Effector CD4-positive, alpha-beta T cell (primary cell): ENCODE measurements around the gene PRKCA.

Source experiments
- DNase-seq: peaks from one replicate; pipeline ENCODE4 v3.0.0-alpha.2; 2020

PRKCA gene

DNA sequence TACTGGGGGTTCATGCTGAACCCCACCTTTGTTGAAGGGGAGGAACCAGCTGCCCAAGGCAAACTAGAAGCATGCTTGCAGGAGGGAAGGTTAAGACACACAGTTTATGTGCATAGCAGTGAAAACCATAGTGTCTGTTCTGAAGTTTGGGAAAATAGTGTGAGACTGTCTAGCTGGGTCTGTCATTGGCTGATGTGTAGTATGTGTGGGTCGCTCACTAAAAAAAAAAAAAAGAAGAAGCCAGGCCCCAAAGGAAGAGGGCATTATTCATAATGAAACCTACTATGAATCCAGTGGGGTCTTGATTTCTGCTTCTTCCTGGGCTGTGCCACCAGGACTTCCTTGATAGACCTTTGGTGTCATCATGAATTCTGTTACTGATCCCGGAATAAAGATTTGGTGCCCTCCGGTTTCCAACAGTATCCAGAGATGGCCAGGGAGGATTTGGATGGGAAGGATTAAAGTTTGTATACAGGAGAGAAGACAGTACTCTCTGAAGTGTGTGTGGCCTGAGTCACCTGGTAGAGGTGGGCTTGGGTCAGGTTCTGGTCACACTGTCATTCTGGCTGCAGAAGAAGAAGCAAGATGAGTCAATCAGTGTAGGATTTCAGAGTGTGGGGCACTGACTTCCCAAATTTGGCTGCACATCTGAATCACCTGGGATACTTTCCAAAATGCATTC lies 220.3 kb downstream of the PRKCA start:
- DNase-seq, result no peak

DNA sequence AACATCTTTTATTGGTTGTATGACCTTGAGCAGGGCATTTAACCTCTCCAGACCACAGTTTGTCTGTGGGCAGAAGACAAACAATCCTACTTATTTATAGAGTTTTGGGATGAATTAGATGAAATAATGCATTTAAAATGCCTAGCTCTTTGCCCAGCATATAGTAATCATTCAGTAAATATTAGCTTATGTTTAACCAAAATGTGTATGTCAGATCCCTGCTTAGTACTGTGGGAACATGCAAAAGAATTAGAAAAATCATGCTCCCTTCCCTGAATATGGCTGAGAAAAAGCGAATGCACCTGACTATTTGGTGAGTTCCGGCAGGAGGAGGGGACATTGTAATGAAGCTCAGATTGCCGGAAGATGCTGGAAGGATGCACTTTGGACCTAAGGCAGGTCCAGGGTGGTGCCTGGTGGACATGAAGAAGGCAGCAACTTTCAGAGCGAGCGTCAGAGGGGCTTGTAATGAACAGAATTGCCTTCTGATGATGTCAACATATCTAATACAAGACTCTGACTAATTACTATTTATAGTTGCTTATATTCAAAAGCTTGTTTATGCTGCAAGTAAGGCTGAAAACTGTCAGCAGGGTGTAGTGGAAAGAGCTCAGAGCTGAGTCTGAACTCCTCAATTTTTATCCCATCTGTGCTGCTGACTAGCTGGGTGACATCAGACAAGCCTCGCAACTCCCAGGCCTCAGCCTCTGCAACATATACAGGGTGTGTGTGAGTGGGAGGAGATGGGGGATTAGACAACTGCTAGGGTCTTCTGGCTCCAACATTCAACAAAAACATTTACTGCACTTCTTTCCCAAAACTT lies 221.2 kb downstream of the PRKCA start:
- no peak for DNase-seq

DNA sequence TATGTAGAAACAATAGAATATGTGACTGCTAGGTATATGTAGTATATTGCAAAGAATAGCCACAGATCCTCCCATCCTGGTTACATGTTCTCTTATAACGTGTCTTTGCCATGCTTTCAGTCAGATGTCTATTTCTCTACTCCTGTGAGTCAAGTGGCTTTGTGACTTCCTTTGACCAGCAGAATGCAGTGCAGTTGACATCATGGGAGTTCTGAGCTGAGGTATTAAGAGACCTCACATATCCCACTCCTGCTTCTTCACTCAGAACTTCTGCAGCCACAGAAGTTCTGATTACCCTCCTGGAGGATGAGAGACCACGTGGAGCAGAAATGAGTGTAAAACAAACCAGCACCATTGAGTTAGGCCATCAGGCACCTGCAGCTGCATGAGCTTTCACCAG lies 222.5 kb downstream of the PRKCA start:
- DNase-seq, result no peak

DNA sequence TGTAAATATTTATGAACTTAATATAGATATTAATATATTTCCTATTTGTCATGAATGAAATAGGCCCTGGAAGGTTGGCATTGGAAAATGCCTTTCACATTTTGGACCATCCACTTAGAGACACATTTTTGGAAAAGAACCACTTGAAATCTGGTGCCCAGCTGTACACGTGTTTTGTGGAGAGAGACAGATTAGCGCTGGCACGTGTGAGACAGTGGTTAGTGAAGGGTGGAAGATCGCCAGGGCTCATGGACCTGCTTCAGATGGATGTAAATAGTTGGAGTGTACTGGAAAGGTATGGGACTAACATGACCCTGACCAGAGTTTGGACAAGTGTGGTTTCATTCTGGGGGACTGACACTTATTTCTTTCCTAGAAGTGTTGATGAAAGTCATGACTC lies 222.9 kb downstream of the PRKCA start:
- DNase-seq, result no peak

DNA sequence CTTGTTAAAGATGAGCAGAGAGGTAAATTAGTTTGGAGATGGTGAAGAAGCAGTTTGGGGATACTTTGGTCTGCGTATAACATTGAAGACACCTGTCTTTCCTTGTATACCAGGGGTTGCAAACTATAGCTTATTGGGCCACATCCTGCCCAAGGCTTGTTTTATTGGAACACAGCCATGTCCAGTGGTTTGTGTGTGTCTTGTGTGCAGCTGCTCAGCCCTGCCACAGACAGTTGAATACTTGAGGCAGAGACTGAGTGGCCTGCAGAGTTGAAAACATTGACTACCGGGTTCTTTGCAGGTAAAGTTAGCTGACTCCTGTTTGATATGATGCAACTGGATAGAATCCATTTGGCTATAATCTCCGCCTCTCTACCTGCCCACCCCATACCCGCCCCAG lies 224.4 kb downstream of the PRKCA start:
- no peak for DNase-seq

DNA sequence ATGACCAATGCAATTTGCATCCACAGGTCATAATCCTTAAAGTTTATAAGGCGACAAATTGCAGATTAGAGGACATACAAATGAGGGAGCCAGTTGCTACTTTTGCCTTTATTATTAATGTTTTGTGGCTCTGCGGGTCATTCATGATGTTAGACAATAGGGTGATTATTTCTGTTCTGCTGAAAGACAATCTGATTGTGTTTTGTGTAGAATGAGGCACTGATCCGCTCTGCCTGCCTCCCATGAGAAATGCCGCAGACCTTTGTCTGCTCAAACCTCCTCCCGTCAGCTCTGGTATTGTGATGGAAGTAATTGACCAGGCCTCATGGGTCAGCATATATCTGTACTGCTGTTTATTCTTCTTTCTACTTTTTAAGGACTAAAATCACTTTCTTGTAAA lies 224.9 kb downstream of the PRKCA start:
- no peak for DNase-seq

DNA sequence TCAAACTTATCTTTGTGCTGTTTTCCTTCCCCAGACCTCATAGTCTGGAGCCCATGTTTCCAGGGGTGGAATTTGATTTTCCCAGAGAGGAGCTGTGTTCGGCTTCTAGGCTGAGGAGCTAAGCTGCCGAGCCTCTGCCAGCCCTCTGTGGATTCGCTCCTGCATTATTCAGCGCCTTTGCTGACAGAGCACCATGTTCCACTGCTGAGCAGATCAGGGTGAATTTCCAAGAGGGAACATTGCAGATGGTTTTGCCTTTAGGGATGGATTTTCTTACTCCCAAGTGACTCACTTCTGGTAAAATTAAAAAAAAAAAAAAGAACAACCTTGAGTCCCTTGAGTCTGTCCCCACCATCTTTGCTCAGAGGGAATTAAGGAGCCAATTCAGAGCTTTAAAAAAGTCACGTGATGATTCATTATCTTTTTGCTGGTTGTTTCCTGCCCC lies 229.5 kb downstream of the PRKCA start:
- no peak for DNase-seq

DNA sequence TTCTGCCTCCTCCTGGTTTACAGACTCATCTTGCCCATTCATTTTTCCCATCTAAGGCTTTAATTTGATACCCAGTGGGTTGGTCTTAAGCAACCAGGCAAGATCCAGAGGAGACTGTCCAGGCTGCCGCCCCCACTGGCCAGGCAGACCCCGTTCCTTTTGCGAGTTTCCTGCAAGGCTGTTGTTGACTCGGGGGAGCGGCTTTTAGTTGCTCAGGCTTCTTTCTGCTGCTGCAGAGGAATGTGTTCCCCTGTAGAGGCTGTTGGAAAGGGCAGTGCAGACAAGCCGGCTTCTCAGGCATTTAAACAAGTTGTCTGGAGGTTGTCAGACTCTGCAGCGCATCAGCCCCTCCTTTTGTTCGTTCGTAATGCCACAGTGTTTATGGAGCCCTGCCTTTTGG lies 231.2 kb downstream of the PRKCA start:
- no peak for DNase-seq

DNA sequence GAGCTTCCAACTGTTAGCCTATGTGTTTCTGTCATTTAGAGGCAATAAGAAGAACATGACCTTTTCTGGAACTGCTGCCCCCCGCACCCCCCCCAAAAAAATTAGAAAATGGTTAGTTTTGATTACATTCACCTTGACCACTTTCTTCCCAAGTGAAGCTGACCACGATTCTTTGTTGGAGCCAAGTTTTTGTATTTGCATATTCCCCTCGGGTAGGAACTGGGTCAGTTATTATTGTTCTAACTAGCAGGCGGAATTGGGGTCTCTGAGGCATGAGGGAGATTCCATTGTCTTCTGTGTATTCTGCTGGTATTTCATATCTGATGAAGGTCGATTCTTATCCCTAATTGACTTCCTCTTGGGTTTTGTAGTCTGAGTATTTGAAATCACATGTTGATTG lies 231.6 kb downstream of the PRKCA start:
- DNase-seq, result no peak

DNA sequence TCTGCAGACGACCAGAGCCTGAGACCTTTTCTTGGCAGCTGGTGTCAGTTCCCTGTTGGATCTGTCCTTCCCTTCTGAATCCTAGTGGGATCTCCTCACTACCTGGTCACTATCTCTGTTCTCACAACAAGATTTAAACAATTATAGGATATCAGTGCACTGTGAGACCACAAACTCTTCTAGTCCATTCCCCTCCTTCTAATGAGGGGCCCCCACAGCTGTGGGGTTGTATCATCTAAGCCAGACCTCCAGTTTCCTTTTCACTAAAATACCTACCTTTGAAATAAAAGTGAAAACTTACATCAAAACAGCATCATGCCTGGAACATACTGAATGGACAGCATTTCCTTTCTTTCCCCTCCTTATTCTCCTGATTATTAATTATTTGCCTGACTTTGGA lies 233.2 kb downstream of the PRKCA start:
- DNase-seq, result no peak

DNA sequence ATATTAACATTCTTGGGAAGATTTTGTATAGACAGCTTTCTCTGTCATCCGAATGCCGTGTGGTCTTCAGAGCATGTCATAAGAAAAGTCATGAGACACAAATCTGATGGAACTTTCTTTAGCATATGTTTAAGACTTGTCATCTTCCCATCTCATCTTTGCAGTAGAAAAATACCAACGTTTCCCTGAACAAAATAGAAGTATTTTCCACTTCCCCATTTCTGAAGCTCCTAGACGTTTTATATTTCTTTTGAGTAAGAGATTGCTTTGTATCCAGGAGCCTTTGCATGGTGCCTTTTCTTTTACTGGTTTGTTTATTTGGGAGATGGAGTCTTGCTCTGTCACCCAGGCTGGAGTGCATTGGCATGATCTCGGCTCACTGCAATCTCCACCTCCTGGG lies 235.1 kb downstream of the PRKCA start:
- no peak for DNase-seq

DNA sequence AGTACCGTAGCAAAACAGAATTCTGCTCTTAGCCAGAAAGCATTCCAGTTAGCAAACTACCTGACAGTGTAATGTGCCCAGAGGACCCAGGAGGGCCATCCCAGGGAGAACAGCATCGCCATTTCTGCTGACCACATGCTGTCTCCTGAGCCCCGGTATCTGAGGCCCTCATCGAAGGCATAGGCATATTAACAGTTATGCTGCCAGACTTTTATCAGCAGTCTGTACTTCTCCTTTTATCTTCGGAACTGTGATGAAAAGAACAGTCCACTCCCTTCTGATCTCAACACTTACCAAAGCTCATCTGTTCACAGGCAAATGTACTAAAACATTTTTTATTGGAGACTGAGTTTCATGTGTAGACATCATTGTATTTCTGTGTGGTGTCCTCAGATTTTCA lies 236.4 kb downstream of the PRKCA start:
- DNase-seq, result no peak

DNA sequence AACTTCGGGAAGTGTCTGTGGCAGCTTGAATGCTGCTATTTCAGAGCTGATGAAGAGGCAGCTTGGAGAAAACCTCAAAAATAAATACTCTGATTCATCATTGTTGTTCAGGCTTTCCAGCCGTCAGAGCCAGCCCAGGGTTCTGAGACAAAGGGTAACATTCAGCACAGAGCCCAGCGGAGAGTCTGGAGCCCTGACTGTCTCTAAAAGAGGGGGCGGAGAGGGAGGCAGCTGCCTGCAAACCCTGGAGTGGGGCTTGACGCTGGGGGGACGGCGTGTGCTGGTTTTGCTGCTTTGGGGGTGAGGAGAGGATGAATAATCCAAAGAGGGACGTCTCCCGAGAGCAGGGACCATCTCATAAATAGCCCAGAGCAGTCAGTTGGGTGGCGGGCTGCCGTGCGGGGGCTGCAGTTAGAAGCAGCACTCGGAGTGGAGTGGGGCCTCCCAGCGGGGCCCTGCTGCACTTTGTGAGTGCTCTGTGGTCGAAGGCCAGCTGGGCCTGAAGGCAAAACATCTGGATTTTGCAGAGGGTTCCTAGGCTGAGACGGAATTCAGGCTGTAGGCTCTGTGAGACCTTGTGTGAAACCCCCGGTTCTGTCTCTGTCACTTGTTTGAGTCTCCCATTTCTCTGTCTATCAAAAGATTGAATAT lies 237.8 kb downstream of the PRKCA start:
- no peak for DNase-seq

DNA sequence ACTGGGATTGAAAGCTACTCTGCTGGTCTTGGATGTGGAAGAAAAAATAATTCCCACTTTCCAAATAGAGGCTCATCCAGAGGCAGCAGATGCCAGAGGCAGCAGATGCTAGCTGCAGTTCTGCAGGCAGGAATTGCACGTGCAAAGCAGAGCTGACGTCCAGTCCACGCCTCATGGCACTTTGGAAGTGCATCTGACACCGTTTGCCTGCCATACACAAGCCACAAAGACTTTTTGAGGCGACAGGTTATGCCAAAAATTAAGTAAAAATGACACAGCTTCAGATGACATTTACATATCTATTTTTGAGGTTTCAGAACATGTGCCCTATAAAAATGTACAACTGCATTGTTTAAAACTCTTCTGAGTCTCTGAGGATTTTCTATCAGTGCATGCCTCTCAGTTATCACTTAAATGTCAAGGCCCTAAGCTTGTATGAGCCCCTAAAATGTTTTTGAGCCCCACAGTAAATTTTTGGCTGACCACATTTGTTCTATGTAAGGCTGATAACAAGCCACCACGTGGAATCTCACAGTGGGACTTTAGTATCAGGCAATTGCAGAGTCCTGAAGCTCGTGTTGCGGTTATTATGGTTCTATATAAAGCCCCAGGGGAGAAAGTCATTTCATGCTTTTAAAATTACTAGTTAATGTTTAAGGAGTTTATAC lies 239.2 kb downstream of the PRKCA start:
- no peak for DNase-seq

DNA sequence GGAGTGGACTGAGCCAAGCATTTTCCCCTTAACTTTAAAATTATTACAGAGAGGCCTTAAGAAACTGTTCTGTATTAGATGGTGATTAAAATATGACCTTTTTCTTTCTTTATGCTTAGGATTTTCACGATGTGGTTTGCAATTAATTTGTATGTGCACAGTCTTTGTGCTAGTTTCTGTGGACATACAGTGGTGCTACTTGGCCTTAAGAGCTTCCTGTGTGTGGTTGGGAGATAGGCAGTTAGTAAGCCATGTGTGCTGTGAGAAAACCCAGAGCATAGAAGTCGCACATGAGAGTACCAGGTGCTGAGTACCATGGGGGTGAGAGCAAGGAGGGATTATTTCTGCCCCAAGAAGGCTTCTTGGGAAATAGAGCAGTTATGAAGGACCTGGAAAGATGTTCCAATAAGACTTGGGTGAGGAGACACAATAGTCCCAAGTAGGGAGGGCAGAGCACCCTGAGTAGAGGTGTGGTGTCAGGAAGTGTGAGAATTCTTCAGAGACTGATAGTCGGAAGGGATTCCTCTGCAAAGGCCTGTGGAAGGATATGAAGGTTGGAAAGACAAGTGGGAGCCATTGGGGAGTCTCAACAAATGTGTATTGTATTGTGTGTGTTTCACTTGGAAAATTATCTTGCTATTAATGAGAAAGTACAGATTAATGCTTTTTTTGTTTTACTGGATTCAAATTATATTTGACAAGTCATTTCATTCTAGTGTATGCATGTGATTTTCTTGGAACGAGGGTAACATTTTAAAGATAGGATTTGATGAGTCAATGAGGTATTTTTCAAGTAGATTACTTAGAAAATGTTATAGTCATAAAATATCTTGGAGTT lies 239.9 kb downstream of the PRKCA start:
- no peak for DNase-seq

DNA sequence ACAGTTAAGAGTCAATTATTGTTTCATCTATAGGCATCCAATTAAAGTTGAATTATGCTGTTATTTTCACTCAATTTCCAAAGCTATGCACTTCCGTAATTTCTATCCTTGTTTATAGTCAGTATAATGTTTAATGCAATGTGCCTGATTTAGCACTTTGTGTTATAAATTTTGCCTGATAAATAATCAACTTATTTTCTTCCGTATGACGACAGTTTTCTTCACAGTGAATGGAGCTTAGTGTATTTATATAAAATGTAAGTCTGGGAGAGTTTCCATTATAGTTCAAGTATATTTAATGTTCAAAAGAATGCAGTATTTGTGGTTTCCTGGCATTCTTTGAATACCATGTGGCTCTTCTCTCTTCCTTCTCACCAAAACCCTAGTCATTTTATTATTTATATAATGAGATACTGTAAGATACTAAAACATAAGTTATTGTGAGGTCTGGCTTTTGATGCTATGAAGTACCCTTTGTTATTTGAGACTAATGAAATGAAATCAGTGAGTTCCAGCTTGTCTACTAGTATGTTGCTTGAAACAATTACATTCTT lies 240.6 kb downstream of the PRKCA start:
- no peak for DNase-seq

DNA sequence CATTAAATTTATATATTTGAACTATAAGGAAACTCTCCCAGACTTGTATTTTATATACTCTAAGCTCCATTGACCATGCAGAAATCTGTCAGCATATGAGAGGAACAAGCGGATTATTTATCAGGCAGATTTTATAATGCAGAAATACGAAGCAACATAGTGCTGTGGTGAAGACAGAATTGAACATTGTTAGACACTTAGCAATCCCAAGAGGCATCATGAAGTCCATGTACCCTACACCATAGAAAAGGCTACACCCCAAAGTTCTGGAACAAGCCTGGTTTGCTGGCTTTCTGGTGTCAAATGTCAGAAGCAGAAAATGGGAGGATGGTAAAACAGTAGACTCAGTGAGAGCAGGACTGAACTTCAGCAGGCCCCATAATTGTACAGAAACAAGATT lies 241.1 kb downstream of the PRKCA start:
- DNase-seq, result no peak

DNA sequence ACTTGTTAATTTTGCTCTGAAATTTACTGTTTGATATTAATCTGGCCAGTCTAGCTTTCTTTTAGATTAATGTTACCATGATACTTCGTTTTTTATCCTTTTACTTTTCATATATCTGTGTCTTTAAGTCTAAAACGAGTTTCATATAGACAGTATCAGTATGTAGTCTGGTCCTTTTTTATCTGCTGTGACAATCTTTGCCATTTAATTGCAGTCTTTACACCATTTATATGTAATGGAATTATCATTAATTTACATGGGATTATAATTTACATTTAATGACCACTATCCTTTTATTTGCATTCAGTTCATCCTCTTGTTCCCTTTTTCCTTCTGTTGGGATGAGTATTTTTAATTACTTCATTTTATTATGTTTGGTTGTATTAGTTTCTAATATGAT lies 243.5 kb downstream of the PRKCA start:
- no peak for DNase-seq

DNA sequence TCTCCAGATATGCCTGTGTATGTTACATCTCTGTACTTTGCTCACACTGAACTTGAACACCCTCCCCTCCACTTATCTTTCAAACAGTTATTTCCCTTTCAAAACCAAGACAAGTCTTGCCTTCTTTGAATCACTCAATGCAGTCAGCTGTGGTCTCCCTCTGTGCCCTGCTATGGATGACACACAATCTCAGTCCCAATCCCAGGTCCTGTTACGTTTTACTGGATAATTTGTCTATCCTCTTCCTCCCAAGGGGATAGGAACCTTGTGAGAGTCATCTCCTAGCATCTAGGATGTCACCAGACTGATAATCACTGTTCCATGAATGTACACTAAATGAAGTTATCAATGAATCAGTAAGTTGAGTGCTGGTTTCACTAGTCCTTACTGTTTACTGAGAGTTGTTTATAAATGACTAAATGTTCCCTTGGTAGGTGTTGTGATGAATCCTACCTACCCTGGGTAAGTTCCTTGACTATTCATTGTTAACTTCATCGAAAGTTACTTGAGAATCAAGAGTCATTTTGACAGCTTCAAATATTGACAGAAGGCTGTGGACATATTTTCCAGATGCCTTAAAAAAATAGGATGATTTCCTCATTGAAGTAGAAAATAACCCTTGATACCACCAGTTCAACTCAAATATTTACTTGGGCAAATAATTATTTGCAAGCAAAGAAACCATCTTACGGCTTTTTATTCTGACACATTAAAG lies 244.9 kb downstream of the PRKCA start:
- DNase-seq, result no peak

DNA sequence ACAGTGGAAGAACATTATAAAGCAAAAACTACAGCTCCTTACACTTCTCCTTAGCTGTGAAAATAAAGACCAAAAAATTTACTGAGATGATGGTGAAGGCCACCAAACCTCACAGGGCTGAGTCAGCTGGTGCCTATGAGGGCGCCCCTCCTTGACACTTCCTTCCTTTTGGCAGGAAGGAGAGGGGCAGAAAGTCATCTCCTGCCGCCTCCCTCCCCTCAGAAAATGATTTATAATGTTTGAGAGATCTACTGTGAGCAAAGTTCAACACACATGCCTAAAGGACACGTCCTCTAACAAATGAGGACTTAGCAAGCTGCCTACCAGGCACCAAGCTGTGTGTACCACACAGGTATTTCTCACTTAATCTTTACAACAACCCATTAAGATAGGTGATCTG lies 245.7 kb downstream of the PRKCA start:
- DNase-seq, result no peak

DNA sequence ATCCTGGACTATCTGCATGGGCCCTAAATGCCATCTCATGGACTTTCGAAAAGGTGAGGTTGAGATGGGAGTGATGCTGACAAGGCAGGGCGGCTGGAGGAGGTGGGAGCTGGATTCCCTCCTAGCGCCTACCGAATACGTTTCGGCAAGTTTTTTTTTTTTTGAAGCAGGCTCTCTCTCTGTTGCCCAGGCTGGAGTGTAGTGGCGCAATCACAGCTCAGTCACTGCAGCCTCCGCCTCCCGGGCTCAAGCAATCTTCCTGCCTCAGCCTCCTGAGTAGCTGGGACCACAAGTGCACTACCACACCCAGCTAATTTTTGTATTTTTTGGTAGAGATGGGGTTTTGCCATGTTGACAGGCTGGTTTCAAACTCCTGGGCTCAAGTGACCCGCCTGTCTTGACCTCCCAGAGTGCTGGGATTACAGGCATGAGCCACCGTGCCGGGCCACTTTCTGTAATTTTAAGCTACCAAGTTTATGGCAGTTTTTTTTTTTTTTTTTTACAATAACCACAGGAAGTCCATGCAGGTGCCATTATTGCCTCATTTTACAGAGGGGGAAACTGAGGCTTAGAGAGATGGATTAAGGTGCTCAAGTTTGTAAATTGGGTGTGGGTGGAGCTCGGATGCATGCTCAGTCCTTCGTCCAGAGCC lies 246.4 kb downstream of the PRKCA start:
- no peak for DNase-seq
